GM21447 (cell line): ENCODE data around the gene ADD1.
A peak's percentile ranks its signal among the peaks of the same experiment; 100 is the strongest.

Experiments
- ATAC-seq: cut with Tn5 transposase; IDR thresholded peaks from one replicate; pipeline ENCODE4 v1.9.1; 2021; ENCODE audit not compliant: unreplicated experiment

ADD1 gene

GRCh38 chr4:2820216-2820982 lies 23.2 kb upstream of the ADD1 start:
- no peak for ATAC-seq

GRCh38 chr4:2822461-2823300 lies 21.0 kb upstream of the ADD1 start:
- no peak for ATAC-seq

GRCh38 chr4:2823301-2823670 lies 20.4 kb upstream of the ADD1 start:
- no peak for ATAC-seq

GRCh38 chr4:2823671-2824328 lies 19.8 kb upstream of the ADD1 start:
- no peak for ATAC-seq

GRCh38 chr4:2824329-2824835 lies 19.3 kb upstream of the ADD1 start:
- ATAC-seq: no peak

GRCh38 chr4:2824836-2825381 lies 18.7 kb upstream of the ADD1 start:
- no peak for ATAC-seq

- ATAC-seq: no peak
Measured at GRCh38 chr4:2825740-2826139, 17.9 kb upstream of the ADD1 start.

GRCh38 chr4:2827071-2827873 lies 16.4 kb upstream of the ADD1 start:
- ATAC-seq: no peak

- no peak for ATAC-seq
Measured at GRCh38 chr4:2827874-2828751, 15.5 kb upstream of the ADD1 start.

GRCh38 chr4:2828758-2829181 lies 14.9 kb upstream of the ADD1 start:
- ATAC-seq: no peak

GRCh38 chr4:2829321-2829932 lies 14.2 kb upstream of the ADD1 start:
- ATAC-seq: no peak

- ATAC-seq: no peak
Measured at GRCh38 chr4:2829933-2830451, 13.7 kb upstream of the ADD1 start.

GRCh38 chr4:2830632-2831610 lies 12.7 kb upstream of the ADD1 start:
- ATAC-seq: no peak

- no peak for ATAC-seq
Measured at GRCh38 chr4:2831611-2832308, 11.9 kb upstream of the ADD1 start.

- ATAC-seq: peak; percentile 70
Measured at GRCh38 chr4:2832309-2832980, 11.2 kb upstream of the ADD1 start.

- ATAC-seq: no peak
Measured at GRCh38 chr4:2832981-2833670, 10.5 kb upstream of the ADD1 start.
